AG10803 (cell line): ENCODE measurements around the gene TBX1.

Experiments
- DNase-seq: peaks from one replicate; pipeline ENCODE4 v3.0.0; 2010; ENCODE audit warnings: low read depth
- H3K4me3 ChIP-seq: 2 replicates; pipeline ENCODE4 v1.5.1; 2011; ENCODE audit warnings: mild to moderate bottlenecking, low read length, control low read depth
- TF ChIP-seq, protein P1 (sequence below): conservative IDR thresholded peaks from 2 replicates; pipeline ENCODE4 v1.5.1; 2011; ENCODE audit warnings: mild to moderate bottlenecking, low read length, control low read depth, inconsistent platforms

TBX1 gene

DNA sequence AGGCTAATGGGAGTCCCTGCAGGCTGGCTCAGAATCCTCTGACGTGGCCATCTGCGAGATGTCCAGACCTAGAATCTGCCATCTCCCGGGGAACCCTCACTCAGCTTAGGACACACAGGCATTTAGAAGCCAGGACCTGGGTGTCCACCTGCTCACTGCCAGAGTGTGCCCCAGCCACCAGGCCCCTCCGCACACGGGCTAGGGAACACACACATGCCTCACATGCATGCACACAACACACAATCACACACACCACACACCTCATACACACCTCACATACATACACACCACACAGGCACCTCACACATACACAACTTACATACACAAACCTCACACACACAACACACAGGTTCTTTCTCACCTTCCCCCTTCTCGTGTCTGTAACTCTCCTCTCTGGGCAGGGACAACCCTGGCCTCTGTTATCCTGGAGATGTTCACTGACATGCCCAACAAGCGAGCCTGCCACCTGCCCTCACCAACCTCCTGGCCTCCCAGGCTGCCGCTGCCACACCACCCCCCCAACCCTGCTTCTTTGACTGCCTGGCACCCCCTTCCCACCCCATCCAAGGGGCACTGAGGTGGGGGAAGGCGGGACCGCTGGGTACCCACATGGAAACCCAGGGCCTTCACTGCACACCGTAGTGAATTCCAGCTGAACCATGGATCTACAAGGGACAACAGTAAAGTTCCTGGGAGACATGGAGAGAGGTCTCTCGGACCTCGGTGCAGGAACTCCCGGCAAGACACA lies 56.0 kb downstream of the TBX1 start:
- TF ChIP-seq, protein P1, sequence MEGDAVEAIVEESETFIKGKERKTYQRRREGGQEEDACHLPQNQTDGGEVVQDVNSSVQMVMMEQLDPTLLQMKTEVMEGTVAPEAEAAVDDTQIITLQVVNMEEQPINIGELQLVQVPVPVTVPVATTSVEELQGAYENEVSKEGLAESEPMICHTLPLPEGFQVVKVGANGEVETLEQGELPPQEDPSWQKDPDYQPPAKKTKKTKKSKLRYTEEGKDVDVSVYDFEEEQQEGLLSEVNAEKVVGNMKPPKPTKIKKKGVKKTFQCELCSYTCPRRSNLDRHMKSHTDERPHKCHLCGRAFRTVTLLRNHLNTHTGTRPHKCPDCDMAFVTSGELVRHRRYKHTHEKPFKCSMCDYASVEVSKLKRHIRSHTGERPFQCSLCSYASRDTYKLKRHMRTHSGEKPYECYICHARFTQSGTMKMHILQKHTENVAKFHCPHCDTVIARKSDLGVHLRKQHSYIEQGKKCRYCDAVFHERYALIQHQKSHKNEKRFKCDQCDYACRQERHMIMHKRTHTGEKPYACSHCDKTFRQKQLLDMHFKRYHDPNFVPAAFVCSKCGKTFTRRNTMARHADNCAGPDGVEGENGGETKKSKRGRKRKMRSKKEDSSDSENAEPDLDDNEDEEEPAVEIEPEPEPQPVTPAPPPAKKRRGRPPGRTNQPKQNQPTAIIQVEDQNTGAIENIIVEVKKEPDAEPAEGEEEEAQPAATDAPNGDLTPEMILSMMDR = no peak

More for the DNA sequence above, 56.0 kb downstream of the TBX1 start:
- no peak overlapping the region for H3K4me3 ChIP-seq
- no peak for DNase-seq
